GM21447 (cell line): ENCODE data around the gene ZFAND3.

Experiments
- ATAC-seq: cut with Tn5 transposase; IDR thresholded peaks from one replicate; pipeline ENCODE4 v1.9.1; 2021; ENCODE audit not compliant: unreplicated experiment

The ZFAND3 gene

DNA sequence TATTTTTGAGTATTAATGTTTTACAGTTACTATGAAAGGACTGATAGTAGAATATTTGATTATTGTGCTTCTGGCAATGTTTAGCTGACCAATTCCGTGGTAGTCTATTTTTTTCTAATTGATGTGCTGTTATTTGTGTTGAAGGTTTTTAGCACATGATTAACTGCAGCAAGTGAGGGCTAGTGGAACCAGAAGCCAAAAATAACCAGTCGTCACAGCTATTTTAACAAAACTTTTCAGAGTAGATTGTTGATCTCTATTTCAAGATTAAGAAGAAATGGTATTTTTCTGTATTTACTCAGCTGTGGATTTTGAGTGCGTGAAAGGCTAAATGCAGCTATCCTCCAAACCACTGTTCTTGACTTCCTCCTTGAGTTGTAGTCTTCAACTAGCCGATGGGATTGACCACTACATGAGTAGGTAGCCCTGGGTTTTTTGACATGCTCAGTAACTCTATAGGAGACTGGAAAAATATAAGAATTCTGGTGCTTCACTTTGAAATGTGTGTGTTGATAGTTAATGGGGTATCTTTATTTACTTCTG is 258.0 kb downstream of the ZFAND3 start:
- no peak for ATAC-seq

DNA sequence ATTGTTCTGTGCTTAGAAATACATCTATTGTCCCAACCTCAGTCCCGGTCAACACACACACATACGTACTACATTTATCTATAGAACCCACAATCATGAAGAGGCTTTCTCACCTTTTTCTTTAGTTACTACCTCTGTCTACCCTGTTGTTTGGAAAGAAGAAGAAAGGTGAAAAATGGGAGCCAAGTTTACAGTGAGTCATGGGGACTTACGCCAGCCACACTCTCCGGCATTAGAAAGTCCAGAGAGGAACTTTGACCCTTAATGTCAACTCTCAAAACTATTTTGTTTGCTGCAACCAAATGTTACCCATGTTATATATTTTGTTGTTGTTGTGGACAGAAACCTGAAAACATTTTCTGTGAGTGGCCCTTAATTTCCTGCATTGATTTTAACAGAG is 259.1 kb downstream of the ZFAND3 start:
- ATAC-seq = no peak

DNA sequence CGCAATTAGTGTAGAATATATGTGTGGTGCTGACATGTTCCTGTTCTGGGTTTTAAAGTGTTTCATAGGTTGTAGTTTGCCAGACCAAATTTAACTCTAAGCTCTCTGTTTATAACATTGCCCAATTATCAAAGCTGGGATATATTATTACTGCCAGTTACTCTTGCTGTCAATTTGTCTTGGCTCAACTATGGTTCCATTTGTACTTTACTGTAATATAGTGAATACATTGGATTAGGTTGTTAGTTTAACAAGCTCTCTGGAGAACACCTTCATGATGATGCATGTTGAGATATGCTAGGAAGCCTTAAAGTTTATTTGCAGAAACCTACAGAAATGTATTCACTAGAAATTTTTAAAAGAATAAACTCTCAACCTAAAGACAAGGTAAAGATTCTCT is 259.6 kb downstream of the ZFAND3 start:
- no peak for ATAC-seq

DNA sequence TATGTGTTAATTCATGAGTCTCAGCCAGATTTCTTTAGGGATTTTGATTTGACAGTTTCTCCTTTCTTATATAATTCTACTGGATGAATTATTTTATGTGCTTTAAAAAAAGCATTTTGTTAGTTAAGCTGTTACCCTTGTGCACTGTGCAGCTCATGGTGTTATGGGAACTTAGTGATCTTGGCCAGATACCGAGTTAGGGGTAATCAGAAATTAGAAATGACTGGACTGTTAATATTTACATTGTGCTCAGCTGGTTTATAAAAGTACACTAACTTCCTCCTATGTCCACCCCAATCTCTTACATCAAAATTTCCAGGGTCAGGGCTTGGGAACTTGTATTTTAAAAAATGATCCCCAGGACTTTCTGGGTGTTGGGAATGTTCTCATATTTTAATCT is 260.0 kb downstream of the ZFAND3 start:
- no peak for ATAC-seq

DNA sequence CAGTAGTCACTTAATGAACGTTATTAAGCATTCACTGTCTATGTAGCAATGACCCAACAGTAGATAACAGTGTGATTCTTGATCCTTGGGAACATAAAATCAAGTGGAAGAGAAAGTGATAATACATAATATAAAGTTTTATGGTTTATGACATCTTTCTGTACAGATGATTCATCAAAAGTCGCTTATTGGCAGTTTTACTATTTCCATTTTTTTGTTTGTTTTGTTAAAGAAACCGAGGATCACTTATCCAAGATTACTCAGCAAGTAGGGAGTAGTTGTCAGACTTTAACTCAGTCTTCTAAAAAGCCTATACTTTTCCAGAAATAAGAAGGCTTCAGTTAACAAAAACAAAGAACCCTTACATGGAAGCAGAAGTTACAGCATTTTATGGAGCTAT is 260.8 kb downstream of the ZFAND3 start:
- no peak for ATAC-seq

DNA sequence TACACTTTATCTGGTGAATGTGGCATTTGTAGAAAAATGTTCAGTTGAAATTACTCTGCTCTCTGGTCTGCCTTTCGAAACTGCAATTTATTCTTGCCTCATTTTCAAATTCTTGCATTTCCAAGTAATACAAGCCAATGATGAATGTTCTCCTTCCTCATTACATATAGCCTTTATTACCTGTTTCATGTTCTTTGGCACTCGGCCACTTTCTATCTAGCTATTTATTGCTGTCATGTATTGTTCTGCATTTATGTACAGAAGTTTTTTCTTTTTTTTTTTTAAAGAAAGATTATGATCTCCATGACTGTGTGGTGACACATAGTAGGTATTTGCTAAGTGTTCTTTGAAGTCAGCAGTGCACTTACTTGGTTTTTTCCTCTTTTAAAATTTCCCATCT is 261.4 kb downstream of the ZFAND3 start:
- ATAC-seq = no peak

DNA sequence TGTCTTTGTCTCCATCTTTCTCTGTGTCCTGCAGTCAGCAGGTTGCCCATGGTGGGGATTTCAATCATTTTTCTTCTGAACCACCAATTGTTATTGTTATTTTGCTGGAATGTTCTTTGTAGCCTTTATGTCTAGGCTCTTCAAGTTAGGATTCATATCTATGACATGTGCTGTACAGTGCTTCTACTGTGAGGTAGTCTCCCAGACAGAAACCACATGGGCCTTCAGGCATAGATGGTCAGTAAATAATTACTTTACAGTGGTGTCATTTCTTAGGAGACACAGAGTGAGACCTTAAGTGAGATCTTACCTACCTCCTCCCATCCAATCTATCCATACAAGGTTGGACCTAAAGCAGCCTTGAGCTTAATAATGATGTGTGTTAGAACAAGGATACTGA is 265.5 kb downstream of the ZFAND3 start:
- ATAC-seq = no peak

DNA sequence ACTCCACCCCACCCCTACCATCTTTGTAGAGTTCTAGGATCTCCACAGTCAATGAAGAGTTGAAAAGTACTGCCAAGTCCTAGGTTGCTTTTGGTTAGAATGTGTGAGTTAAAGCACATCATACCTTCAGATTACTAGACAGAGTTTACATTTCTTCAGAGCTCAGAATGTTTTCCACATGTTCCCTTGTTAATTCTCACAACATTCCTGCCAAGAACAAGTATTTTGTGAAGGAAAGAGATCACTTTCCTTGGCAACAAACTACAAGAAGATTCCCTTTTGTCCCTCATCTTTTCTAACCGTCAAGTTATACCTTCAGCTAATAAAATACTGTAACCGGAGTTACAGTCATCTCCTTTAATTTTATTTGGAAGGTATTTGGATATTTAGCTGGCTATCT is 266.8 kb downstream of the ZFAND3 start:
- ATAC-seq = no peak

DNA sequence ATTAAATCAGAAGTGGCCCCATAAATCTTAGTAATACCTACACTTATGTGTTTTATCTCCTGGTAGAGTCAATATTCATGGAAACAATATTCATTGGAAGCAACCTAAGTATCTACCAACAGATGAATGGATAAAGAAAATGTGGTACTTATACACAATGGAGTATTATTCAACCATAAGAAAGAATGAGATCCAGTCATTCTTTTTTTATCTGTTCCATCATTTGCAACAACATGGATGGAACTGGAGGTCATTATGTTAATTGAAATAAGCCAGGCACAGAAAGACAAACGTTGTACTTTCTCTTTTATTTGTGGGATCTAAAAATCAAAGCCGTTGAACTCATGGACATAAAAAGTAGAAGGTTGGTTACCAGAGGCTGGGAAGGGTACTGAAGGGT is 268.5 kb downstream of the ZFAND3 start:
- ATAC-seq = no peak

DNA sequence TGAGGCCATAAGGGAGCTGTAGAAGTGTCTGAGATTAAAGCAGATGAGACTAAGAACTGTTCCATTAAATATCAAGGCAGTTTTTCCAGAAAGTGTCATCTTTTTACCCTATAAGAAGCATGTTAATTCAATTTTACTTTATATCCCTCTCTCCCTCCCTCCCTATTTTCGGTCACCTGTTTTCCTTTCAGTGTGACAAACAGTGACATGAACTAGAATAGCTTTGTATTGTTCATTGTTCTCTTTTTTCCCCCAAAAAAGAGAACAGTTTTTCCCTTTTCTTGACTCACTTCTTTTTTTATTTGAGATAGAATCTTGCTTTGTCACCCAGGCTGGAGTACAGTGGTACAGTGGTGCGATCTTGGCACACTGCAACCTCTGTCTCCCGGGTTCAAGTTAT is 269.3 kb downstream of the ZFAND3 start:
- ATAC-seq = no peak

DNA sequence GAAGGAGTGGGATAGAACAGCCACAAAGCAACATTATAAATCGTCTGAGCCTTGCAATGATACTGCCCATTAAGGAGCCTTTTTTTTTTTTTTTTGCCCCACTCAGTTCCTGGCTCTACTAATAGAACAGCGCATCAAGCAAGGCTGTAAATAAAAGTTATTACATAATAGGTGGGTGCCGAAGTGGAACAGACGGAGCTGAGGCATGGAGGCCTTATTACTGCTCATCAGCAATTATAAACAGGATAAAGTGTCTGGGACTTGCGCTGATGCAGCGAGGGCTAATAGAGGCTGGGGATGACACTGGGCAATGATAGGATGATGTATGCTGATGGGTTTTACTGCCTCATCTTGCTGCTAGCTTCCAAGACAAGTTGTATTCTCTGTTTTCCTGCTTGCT is 272.1 kb downstream of the ZFAND3 start:
- no peak for ATAC-seq

DNA sequence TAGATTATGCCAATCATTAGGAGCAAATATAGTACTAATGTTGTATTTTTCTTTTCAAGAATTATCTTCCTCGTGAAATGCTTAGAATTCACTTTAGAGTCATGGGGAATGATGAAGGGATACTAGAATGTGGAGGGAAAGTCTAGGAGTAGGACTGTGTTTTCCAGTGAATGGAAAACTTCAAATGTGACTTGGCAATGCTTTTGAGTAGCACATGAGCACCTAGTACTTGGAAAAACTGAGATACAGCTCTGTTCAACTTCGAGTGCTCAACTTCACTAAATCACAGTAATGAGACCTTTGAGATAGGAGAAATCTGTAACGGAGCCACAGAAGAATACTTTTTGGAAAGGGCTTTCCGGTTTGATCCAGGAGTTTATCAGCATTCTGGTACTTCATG is 272.9 kb downstream of the ZFAND3 start:
- ATAC-seq = no peak

DNA sequence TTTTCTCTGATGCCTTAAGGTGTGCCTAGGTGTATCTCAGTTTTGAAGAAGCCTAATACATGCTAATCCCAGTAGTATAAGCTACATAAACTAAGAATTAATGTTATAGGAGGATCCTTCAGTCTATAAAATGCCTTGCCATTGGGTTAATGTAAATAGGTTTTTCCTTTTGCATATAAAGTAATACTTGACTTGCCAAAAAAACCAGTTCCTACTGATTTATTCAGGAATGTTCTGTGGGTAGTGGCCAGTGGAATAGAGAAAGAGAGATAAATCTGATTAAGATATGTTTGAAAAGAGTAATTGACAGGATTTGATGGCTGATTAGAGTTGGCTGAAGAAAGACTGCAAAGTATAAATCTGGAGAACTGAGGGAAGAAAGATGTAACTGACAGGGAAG is 273.4 kb downstream of the ZFAND3 start:
- no peak for ATAC-seq

DNA sequence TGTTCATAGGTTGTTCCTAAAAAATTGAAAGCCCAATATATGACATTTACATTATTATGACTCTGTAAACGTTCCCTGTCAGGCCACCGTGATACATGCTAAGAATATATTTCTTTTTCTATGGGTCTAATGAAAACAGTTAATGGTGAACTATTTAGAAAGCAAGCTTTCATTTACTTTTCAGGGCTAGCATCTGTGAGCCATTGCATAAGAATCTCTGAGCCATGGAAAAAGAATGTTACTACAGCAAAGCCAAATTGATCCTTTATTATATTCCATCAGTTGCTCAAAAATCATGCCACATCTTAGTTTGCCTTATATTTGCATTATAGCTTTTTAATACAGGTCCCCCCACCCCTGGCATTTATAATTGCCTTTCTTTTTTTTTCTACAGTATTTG is 275.5 kb downstream of the ZFAND3 start:
- ATAC-seq = no peak

DNA sequence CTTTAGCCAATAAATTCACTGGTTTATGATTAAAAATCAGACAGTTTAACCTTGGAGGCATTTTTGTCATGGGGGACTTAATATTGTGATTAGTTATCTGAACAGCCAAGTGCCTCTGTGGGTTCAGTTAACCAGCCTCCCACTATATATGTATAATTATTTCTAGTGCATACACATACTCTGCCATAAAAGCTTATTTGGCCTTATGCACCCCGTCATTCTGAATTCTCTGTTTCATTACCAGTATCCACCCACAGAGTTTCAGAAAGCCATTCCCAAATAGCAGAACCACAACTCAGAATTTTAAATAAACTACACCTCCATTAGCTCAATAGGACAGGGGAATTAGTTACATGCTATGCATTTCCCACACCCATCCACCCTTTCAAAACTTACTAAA is 279.7 kb downstream of the ZFAND3 start:
- ATAC-seq = no peak

DNA sequence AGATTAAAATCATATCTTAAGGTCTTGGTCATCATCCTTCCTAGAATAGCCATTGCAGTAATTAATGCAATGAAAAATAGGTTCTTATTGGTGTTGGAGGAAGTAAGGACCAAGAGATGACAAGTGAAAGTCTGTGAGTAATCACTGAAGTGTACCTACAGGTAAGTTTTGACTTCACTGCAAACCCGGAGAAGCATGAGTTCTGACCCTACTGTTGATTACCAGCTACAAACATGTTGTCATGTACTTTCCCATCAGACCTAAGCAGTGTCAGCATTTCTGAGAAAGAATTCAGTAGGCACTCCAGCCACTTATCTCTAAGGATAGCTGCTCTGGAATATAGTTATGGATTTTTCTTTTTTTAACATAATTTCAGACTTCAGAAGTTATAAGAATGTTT is 280.9 kb downstream of the ZFAND3 start:
- no peak for ATAC-seq

DNA sequence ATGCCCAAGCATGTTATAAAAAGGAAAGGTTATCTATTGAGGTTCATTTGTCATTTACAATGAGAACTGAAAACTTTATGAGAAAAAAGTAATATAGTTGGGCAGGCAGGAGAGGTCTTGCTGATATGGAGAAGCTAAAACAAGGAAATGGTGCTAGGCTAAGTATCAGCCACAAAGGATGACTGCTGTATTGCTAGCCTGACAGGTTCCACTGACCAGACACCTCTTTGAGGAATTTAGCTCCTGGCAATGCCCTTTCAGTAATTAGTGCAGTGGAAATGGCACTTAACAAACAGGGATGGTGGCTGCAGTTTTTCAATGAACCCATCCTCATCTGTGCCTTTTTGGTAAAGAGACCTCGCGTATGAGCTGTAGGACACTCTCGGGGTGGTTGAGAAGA is 284.4 kb downstream of the ZFAND3 start:
- ATAC-seq = no peak

DNA sequence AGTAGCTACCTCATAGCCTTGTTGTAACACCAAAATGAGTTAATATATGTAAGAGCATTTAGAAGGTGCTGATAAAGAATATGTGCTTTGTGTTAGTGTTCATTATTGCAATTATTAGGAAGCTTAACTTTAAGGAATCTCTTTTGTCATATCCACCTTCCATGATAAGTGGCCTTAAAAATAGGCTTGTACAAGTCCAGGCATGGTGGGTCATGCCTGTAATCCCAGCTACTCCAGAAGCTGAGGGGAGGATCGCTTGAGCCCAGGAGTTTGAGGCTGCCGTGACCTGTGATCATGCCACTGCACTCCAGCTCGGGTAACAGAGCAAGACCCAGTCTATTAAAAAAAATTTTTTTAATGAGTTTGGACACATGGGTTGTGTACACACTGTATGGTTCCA is 285.5 kb downstream of the ZFAND3 start:
- no peak for ATAC-seq

DNA sequence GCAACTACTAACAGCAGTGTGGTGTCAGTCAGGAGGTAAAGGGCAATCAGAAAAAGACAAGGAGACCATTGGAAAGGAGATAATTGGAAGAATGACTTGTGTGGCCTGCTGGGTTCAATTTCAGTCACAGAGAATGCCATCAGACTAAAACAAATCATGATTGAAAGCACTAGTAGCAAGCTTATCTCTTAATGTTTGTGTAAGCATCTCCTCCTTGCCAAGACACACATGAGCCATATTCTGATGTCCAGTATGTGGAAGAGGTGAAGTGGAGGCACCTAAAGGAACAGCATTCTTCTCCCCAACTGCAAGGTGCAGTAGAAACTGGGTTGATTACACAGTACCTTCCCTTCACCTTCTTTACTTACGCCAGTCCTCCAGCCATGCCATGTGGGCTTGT is 287.5 kb downstream of the ZFAND3 start:
- ATAC-seq = no peak

DNA sequence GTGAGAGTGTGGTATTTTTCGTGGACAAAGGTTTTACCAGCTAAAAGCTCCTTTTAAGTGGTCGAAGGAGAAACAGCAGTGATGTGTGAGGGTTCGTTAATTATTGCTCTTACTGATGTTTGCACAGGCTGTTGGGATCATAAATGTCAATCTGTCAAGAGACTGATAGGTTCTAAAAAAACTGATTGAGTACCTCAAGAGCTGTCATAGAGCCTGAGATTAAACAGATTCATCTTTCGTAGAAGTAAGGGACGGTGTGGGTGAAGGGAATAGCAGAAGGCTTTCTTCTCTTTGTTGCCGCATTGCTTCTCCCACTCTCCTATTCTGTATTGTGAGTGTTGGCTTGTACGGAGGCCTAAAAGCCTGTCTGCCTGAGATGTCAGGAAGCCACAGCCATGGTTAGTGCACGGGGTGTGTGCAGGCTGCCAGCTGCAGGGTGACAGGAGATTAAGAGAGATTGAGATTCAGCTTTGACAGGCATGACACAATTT is 291.0 kb downstream of the ZFAND3 start:
- ATAC-seq = no peak

DNA sequence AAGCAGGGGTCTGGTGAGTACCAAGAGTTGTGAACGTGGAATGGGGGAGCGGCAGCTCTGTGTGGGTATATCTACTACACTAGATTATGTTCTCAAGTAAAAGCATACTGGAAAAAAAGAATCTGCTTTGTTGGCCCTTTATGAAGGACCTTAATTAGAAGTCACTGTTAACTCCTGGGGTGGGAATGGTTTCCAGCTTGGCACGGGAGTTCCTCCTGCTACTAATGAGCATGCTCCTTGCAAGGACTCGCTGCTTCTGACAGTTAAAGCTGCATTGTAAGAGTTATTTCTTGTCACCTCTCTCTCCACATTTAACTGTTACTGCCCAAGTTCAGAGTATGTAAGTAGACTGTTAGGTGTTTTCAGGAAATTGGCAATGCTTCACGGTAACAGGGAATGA is 292.7 kb downstream of the ZFAND3 start:
- ATAC-seq = no peak

DNA sequence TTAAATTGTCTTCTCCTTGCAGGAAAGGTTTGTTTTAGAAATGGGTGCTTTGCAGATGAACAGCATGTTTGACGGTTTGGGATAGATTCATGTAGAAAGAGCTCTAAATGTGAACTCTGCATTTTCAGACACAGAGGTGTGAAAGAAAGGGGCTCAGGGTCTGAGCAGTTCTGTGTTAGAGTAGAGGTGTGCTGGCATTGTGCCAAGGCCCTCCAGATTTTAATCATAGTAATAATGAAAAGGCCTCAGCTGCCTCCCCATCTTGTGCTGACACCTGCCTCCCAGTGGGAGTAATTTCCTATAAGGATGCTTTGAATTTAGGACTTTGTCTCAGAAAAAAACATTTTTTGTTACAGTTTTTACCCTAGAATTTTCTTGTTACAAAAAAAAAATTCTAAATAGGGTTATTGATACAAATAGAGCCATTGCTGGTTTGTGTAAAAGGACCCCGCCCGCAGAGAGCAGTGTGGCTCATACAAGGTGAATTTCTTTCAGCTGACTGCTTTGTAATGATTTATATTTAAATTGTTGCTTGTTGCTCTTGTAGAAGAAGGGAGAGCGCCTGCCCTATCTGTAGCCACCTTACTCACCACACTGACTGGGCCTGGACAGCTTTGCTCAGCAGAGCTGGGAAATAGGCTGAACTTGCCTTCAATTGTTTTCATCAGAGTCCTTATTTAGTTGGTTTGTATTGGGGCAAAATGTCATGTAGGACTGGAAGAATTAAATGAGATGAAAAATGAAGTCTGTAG is 294.5 kb downstream of the ZFAND3 start:
- ATAC-seq = no peak
